ENCODE measurements around the gene EMP3.

The EMP3 gene

GRCh38 chr19:48379058-48379457, 53.7 kb downstream of the EMP3 start:
- DNase-seq (ENCODE audit: low spot score), result no peak
